Coronary artery (tissue), 2 donors: Measurements from ENCODE around the gene FKBP5.

Experiments used
- DNase-seq: peaks from one replicate; pipeline ENCODE4 v3.0.0-alpha.2; 2017; ENCODE audit warnings: low spot score
- H3K27ac ChIP-seq, 2 donors: fragments of 200-600 bp; sonication (generic); one replicate each; pipeline ENCODE4 v1.5.1; 2016 to 2019
- H3K4me3 ChIP-seq: fragments of 200-600 bp; sonication (generic); 2 replicates; pipeline ENCODE4 v1.5.1; 2016; ENCODE audit warnings: mild to moderate bottlenecking, moderate library complexity
- TF ChIP-seq, protein P1 (sequence below): fragments of 200-600 bp; sonication (generic); IDR thresholded peaks from one replicate; pipeline ENCODE4 v1.5.1; 2019; ENCODE audit warnings: antibody characterized with exemption

The FKBP5 gene

DNA sequence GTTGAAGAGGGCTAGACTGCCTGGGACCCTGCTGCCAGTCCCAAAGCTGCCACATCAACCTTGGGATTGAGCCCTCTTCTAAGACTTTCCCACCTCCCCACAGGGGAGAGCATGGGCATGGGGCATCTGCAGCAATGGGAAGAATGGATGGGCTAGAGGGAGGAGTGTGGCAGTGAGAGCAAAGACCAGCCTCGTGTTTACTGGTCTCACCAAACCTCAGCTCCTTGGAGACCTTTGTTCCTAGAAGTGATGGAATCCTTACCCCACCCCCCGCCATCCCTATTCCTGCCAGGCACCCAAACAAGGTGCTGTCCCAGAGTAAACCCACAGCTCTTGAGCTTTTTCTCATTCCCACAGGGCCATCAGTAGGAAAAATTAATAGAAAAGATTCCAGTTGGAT, 28.1 kb upstream of the FKBP5 start:
- TF ChIP-seq, protein P1, sequence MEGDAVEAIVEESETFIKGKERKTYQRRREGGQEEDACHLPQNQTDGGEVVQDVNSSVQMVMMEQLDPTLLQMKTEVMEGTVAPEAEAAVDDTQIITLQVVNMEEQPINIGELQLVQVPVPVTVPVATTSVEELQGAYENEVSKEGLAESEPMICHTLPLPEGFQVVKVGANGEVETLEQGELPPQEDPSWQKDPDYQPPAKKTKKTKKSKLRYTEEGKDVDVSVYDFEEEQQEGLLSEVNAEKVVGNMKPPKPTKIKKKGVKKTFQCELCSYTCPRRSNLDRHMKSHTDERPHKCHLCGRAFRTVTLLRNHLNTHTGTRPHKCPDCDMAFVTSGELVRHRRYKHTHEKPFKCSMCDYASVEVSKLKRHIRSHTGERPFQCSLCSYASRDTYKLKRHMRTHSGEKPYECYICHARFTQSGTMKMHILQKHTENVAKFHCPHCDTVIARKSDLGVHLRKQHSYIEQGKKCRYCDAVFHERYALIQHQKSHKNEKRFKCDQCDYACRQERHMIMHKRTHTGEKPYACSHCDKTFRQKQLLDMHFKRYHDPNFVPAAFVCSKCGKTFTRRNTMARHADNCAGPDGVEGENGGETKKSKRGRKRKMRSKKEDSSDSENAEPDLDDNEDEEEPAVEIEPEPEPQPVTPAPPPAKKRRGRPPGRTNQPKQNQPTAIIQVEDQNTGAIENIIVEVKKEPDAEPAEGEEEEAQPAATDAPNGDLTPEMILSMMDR = no peak
- DNase-seq = no peak
- H3K27ac ChIP-seq = no peak overlapping the region
- no peak overlapping the region for H3K4me3 ChIP-seq

- DNase-seq = no peak
- Histone ChIP-seq H3K27ac (no peak overlapping the region), H3K4me3 (no peak overlapping the region)
- TF ChIP-seq, protein P1 = no peak
Observed at GRCh38 chr6:35713006-35713767, 24.5 kb upstream of the FKBP5 start.

- no peak overlapping the region for H3K27ac ChIP-seq
- DNase-seq = no peak
- TF ChIP-seq, protein P1 = no peak
- H3K4me3 ChIP-seq = no peak overlapping the region
Observed at GRCh38 chr6:35711731-35712130, 23.0 kb upstream of the FKBP5 start.

DNA sequence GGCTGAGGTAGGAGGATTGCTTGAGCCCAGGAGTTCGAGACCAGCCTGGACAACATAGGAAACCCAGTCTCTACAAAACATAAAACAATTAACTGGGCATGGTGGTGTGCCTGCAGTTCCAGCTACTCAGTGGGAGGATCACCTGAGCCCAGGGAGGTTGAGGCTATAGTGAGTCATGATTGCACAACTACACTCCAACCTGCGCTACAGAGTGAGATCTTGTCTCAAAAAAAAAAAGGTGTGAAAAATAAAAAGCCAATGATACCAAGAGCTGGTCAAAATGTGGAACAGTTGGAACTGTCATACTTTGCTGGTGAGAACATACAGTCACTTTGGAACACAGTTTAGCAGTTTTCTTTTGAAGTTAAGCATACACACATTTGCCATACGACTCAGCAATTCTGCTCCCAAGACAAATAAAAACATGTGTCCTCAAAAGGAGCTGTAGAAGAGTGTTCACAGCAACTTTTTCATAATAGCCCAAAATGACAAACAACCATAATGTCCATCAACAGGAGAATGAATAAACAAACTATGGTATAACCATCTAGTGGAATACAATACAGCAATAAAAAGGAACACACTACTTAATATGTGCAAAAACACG, 21.6 kb upstream of the FKBP5 start:
- TF ChIP-seq, protein P1 = no peak
- Histone ChIP-seq H3K4me3 (no peak overlapping the region), H3K27ac (no peak overlapping the region)
- no peak for DNase-seq

DNA sequence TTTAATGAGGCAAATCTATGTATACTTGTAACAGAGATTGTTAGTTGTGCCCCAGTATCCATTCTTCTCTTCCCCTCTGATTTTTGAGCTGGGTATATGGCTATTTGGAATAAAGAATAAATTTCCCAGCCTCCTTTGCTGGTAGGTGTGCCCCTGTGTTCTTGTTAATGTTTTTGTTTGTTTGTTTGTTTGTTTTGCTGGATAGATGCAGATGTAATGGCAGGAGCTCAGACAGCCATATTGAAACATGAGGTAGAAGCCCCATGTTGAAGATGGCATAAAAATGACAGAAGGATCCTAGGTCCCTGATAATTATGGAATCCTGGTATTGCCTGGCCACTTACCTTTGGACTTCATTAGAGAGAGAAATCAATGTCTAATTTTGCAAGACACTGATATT, 19.9 kb upstream of the FKBP5 start:
- no peak for DNase-seq
- H3K27ac ChIP-seq = no peak overlapping the region
- H3K4me3 ChIP-seq = no peak overlapping the region
- TF ChIP-seq, protein P1 = no peak

GRCh38 chr6:35707714-35708407, 19.1 kb upstream of the FKBP5 start:
- TF ChIP-seq, protein P1 = no peak
- Histone ChIP-seq H3K4me3 (no peak overlapping the region), H3K27ac (no peak overlapping the region)
- DNase-seq = no peak
